Measurements from ENCODE around the gene MAIP1. TPM values are rescaled to one million over a fixed set of nuclear protein-coding genes. Genes with fewer than 3 reads are reported as not detected.
A peak's percentile ranks its signal among the peaks of the same experiment; 100 is the strongest.

MAIP1 gene
- total and polyA plus RNA-seq, 9 of the 15 experiments (the other 6 are each of a cell fraction or from before 2014, with no cell fraction given) = 3.6 to 30.0 (median 24.5) TPM

DNA sequence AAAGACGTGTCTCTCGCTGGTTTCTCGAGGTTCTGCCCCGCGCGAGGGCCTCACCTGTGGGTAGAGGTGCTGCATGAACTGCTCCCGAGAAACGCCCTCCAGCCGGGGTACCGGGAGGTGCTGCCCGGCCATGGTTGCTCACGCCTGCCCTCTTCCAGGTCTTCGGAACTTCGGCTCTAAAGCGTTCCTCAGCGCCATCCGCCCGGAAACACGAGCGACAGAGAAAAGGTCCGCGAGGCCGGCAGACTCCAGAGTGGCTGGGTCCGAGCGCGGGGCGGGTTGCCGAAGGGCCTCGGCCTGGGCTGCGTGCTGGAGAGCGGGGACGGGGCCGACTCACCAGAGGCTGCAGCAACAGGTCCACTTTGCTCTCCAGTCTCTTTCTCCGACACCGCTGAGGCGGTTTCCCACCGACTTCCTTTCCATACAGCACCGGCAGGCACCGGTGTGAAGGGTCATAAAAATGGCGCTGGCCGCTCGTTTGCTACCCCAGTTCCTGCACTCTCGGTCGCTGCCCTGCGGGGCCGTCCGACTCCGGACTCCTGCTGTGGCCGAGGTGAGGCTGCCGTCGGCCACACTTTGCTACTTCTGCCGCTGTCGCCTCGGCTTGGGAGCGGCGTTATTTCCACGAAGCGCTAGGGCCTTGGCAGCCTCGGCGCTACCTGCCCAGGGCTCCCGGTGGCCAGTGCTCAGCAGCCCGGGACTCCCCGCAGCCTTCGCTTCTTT lies at the start of gene MAIP1, which contains the start of gene TYW5 (continued):
- TF ChIP-seq E2F5 (CRISPR knock-in tag; IDR thresholded peaks at IDR 0.05) (no peak), TAF15 (IDR thresholded peaks at IDR 0.05; ENCODE audit: low read depth, low read length) (no peak), POU5F1 (IDR thresholded peaks at IDR 0.05; ENCODE audit: borderline replicate concordance, low read depth, low read length, partially characterized antibody) (no peak), ZZZ3 (IDR thresholded peaks at IDR 0.05) (no peak), ZNF197 (CRISPR knock-in tag; IDR thresholded peaks at IDR 0.05; ENCODE audit: low read depth) (no peak), TAF9B (IDR thresholded peaks at IDR 0.05; ENCODE audit: partially characterized antibody) (peak; percentile 95), ZNF77 (CRISPR knock-in tag; IDR thresholded peaks at IDR 0.05) (no peak), ZNF778 (CRISPR knock-in tag; IDR thresholded peaks at IDR 0.05) (no peak), ZNF263 (CRISPR knock-in tag; IDR thresholded peaks at IDR 0.05; ENCODE audit: borderline replicate concordance) (peak; percentile 13; the same call in 1 of the 2 replicates), SREBF2 (CRISPR knock-in tag; IDR thresholded peaks at IDR 0.05) (no peak), RFX5 (IDR thresholded peaks at IDR 0.05; ENCODE audit: low read depth, low read length) (no peak), CCNT2 (IDR thresholded peaks at IDR 0.05; ENCODE audit: borderline replicate concordance, extremely low read depth, insufficient read length, low read depth, low read length) (no peak), LARP7 (IDR thresholded peaks at IDR 0.05) (peak; percentile 70; the same call in 1 of the 2 replicates), ZNF639 (CRISPR knock-in tag; conservative IDR thresholded peaks at IDR 0.05 in 1 of 2, IDR thresholded peaks at IDR 0.05 in 1 of 2) (peak in 1 of 2 experiments; percentile 80; a peak in 2 of 4 replicates), ZNF239 (CRISPR knock-in tag; IDR thresholded peaks at IDR 0.05) (no peak), CBX3 (IDR thresholded peaks at IDR 0.05; ENCODE audit: borderline replicate concordance in 1 of 2, low read length in 2 of 2) (0 out of 3 replicates have a peak, but pooled peaks of 1 of the 2 experiments have one; percentile 24), ASH1L (IDR thresholded peaks at IDR 0.05; ENCODE audit: borderline replicate concordance, low read depth, partially characterized antibody) (no peak), ELF1 (tag; IDR thresholded peaks at IDR 0.05) (no peak; the same call in 1 of the 2 replicates), HDAC3 (IDR thresholded peaks at IDR 0.05; ENCODE audit: borderline replicate concordance, partially characterized antibody) (no peak), POLR2A (conservative IDR thresholded peaks at IDR 0.05) (peak; percentile 83), ZNF75A (CRISPR knock-in tag; IDR thresholded peaks at IDR 0.05) (no peak)
- TF ChIP-seq, protein P1, sequence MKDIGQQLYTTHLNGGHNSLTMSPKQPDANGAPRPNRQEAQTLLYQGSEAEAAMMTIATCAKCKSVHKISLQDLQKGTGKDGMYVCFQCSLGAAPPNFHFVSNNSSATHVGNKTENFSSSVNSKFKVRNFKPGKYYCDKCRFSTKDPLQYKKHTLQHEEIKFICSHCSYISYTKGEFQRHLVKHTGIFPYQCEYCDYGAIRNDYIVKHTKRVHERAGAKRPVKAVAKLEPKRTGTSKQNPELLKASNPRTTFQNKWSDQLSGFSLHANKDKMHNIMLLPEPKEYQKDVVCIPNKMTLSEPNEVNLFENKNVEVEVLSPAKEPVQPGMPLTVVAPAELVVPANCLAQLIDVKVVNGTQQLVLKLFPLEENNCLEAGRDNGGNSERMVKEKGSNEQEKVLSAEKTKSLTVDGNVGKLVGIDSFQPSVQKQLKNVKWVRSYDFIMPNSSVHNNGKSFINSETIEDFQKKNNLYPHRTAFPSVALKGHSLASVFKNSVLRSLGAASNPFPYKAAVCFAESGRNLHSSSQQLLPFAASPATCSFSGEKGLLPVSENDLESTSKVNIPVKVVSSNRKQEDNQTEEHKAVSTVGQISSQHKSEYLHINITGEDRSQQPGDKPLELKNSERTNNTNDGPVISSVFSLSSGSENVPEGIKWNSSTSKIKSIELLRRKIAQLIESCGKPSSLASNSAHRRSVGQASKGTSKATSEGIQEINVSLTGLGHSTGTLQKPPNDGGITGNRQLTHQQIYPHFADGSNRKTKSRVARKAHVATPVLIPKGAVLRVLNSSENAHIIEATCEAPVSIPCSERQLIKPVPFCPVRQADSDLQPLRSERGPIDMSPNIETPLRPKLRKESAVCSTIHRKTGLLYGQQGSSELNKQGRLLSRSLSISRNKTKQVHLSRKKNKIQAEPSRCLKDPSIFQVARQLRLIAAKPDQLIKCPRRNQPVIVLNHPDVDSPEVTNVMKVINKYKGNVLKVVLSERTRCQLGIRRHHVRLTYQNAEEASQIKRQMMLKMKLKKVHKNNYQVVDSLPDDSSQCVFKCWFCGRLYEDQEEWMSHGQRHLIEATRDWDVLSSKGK (CRISPR knock-in tag; IDR thresholded peaks at IDR 0.05) = no peak

All from K562 (cell line).